WERI-Rb-1 (cell line): Measurements from ENCODE around the gene LKAAEAR1.
A peak's percentile ranks its signal among the peaks of the same experiment; 100 is the strongest.

Source experiments
- DNase-seq: peaks from one replicate; pipeline ENCODE4 v3.0.0-alpha.2; 2020
- H3K27ac ChIP-seq: fragments of 250-450 bp; sonication (Bioruptor Pico); 2 replicates; pipeline ENCODE4 v1.5.1; 2020; ENCODE audit warnings: mild to moderate bottlenecking, moderate library complexity
- H3K27me3 ChIP-seq: fragments of 250-450 bp; sonication (Bioruptor Pico); 2 replicates; pipeline ENCODE4 v1.5.1; 2021; ENCODE audit warnings: mild to moderate bottlenecking, low read depth, moderate library complexity; ENCODE audit not compliant: insufficient read depth, severe bottlenecking
- H3K36me3 ChIP-seq: fragments of 250-450 bp; sonication (Bioruptor Pico); 2 replicates; pipeline ENCODE4 v1.5.1; 2020; ENCODE audit warnings: mild to moderate bottlenecking, moderate library complexity
- H3K4me3 ChIP-seq: 2 replicates; pipeline ENCODE4 v1.5.1; 2011; ENCODE audit warnings: low read depth, mild to moderate bottlenecking, control low read depth, low read length
- H3K9me3 ChIP-seq: fragments of 250-450 bp; sonication (Bioruptor Pico); 2 replicates; pipeline ENCODE4 v1.5.1; 2021; ENCODE audit warnings: mild to moderate bottlenecking, moderate library complexity; ENCODE audit not compliant: severe bottlenecking
- CTCF ChIP-seq: IDR thresholded peaks from 2 replicates; pipeline ENCODE4 v1.5.1; 2011; ENCODE audit warnings: low read depth, mild to moderate bottlenecking, control low read depth, inconsistent platforms, low read length

Gene LKAAEAR1

GRCh38 chr20:64102647-64103354 is 18.6 kb upstream of the LKAAEAR1 start:
- Histone ChIP-seq H3K9me3 (no peaks in the 10 kb centered on the region), H3K27me3 (no peaks in the 10 kb centered on the region), H3K4me3 (peak overlapping the region; percentile 56), H3K27ac (no peak overlapping the region; the same call in 1 of the 2 replicates), H3K36me3 (no peaks in the 10 kb centered on the region)
- DNase-seq = peak; percentile 60
- TF ChIP-seq CTCF = no peak

GRCh38 chr20:64101731-64102621 is 17.8 kb upstream of the LKAAEAR1 start:
- H3K36me3 ChIP-seq = no peaks in the 10 kb centered on the region

GRCh38 chr20:64100946-64101688 is 16.9 kb upstream of the LKAAEAR1 start:
- no peak for DNase-seq

More at GRCh38 chr20:64101731-64102621, 17.8 kb upstream of the LKAAEAR1 start:
- no peaks in the 10 kb centered on the region for H3K9me3 ChIP-seq
- TF ChIP-seq CTCF = peak; percentile 75
- H3K27ac ChIP-seq = peak overlapping the region; percentile 56
- H3K27me3 ChIP-seq = no peaks in the 10 kb centered on the region
- peak overlapping the region; percentile 56 for H3K4me3 ChIP-seq
- peak; percentile 53 for DNase-seq

GRCh38 chr20:64100566-64100888 is 16.3 kb upstream of the LKAAEAR1 start:
- DNase-seq = no peak
- Histone ChIP-seq H3K27ac (no peak overlapping the region), H3K36me3 (no peaks in the 10 kb centered on the region), H3K9me3 (no peaks in the 10 kb centered on the region), H3K4me3 (no peak overlapping the region), H3K27me3 (no peaks in the 10 kb centered on the region)
- no peak for TF ChIP-seq CTCF

More at GRCh38 chr20:64100946-64101688, 16.9 kb upstream of the LKAAEAR1 start:
- Histone ChIP-seq H3K27me3 (no peaks in the 10 kb centered on the region), H3K9me3 (no peaks in the 10 kb centered on the region), H3K4me3 (no peak overlapping the region), H3K36me3 (no peaks in the 10 kb centered on the region), H3K27ac (no peak overlapping the region)
- TF ChIP-seq CTCF = no peak

- no peak overlapping the region for H3K27ac ChIP-seq
- H3K4me3 ChIP-seq = no peak overlapping the region
- TF ChIP-seq CTCF = no peak
- no peaks in the 10 kb centered on the region for H3K9me3 ChIP-seq
- no peaks in the 10 kb centered on the region for H3K36me3 ChIP-seq
- no peaks in the 10 kb centered on the region for H3K27me3 ChIP-seq
- DNase-seq = no peak
These were observed 15.8 kb upstream of the LKAAEAR1 start for GRCh38 chr20:64099880-64100565.
